NK-92 treated with Interleukin-12 subunit alpha and Interleukin-12 subunit beta, amount 100 ng/mL, for 24 hours (cell line): ENCODE measurements around the gene RNF121.

Experiments used
- DNase-seq: peaks from one replicate; lab custom pipeline; 2025; lab: John Stamatoyannopoulos, UW

The RNF121 gene

GRCh38 chr11:71990701-71991100, 61.9 kb downstream of the RNF121 start:
- DNase-seq: no peak

- DNase-seq: no peak
These were observed 62.6 kb downstream of the RNF121 start for GRCh38 chr11:71991494-71991893.

GRCh38 chr11:71992136-71992730, 63.4 kb downstream of the RNF121 start:
- no peak for DNase-seq

GRCh38 chr11:71994786-71995185, 65.9 kb downstream of the RNF121 start:
- DNase-seq: no peak

GRCh38 chr11:71995726-71996291, 67.0 kb downstream of the RNF121 start:
- no peak for DNase-seq

GRCh38 chr11:71996517-71996916, 67.7 kb downstream of the RNF121 start:
- no peak for DNase-seq

- no peak for DNase-seq
These were observed 68.1 kb downstream of the RNF121 start for GRCh38 chr11:71996946-71997345.

- no peak for DNase-seq
These were observed 68.7 kb downstream of the RNF121 start for GRCh38 chr11:71997594-71997993.

GRCh38 chr11:71998061-71998460, 69.2 kb downstream of the RNF121 start:
- DNase-seq: no peak

- DNase-seq: no peak
These were observed 69.9 kb downstream of the RNF121 start, which contains the start of gene IL18BP for GRCh38 chr11:71998649-71999310. Gene IL18BP, plus strand, starts transcription at chr11:71998909. Its CDS starts 1,076 bp downstream, at chr11:71999985.

GRCh38 chr11:71999362-71999761, 70.5 kb downstream of the RNF121 start:
- no peak for DNase-seq

- DNase-seq: no peak
These were observed 71.0 kb downstream of the RNF121 start for GRCh38 chr11:71999798-72000197.

GRCh38 chr11:72000202-72000867, 71.5 kb downstream of the RNF121 start:
- no peak for DNase-seq

GRCh38 chr11:72001285-72001684, 72.4 kb downstream of the RNF121 start:
- DNase-seq: no peak

GRCh38 chr11:72001834-72002591, 73.2 kb downstream of the RNF121 start:
- no peak for DNase-seq

GRCh38 chr11:72002841-72003775, 74.3 kb downstream of the RNF121 start:
- DNase-seq: no peak

GRCh38 chr11:72003776-72004171, 74.9 kb downstream of the RNF121 start:
- no peak for DNase-seq

GRCh38 chr11:72004515-72005346, 75.9 kb downstream of the RNF121 start:
- DNase-seq: no peak

GRCh38 chr11:72005347-72006260, 76.8 kb downstream of the RNF121 start:
- no peak for DNase-seq
